Ramos (cell line): ENCODE measurements around the gene TMEM61.
"Not testable (repeated sequence)": the region's sequence is repeated elsewhere in the genome, so short reads cannot be mapped to it uniquely, and the experiment has no call there.

Experiments
- in situ Hi-C: fragments of 300-500 bp; cut with MboI; formaldehyde crosslinking; loops from one replicate; pipeline ENCODE4 v1.14.3; 2022; ENCODE audit warnings: low sequenced_read_pairs; ENCODE audit not compliant: unreplicated experiment

Gene TMEM61

GRCh38 chr1:54956726-54957125, 23.7 kb upstream of the TMEM61 start:
- in situ Hi-C loops = no loop called here

GRCh38 chr1:54959241-54959640, 21.2 kb upstream of the TMEM61 start:
- in situ Hi-C loops = no loop called here

DNA sequence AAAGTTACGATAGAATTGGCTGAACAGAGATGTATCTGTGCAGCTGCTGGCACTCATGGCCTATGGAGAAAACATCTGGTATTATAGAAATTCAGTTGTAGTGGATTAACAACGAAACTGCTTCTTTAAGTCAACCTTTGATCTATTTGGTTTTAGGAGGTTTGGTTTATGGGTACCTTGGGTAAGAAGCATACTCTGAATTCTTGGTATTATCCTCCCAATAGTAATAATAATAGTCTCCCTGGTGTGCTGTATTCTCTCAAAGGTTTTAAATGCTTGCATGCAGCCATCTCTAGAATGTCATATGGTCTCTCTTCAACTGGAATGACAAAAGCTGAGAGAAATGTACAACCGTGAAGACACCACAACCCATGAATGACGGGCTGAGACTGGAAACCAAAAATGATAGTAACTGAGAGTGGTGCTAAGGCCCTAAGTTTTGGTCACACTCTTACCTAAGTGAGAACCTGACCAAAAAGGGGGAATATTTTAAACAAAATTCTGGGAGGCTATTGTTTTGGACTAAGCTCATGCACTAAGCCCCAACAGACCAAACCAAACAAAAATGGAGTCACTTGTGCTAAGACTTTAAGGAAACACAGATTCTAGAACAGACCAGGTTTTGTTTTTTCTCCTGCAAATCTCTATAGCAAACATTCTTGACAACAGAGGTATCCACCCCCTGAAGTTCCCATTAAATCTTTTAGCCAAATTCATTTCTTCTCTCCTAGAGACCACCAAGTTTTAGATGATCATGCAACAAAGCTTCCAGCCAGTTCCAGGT, 17.6 kb upstream of the TMEM61 start:
- in situ Hi-C loops = no loop called here

- in situ Hi-C loops = not testable (repeated sequence)
These were observed 16.6 kb upstream of the TMEM61 start for GRCh38 chr1:54963829-54964228.

DNA sequence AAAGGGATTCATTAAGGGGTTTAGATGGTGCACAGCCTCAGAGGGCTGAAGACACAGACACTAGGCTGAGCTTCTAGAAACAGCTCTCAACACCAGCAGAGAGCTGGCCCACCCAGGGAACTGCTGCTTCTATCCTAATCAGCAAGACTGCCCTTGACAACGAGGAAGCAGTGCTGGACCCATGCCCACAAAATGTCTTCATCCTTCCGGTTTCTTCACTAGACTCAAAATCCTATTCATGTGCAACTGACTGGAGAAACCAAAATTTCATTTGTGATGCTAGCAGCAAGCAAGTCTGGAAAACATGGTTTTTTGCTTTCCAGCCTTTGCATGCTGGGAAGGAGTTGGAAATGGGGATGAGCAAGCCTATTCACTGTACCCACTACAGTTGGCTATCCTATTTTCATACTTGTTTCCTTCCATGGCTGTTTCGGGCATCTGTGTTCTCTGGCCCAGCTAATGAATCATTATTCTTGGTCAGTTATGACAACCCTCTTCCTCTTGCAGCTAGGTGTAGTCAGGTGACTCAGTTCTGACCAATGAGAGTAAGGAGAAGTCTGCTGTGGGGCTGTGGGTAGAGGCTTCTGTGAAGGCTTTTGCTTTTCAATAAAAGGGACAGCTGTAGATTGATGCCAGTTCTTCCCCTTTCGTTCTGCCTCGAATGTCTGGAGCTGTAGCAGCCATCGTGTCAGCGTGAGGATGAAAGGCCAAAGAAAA, 14.6 kb upstream of the TMEM61 start:
- in situ Hi-C loops = no loop called here

GRCh38 chr1:54967372-54967771, 13.1 kb upstream of the TMEM61 start:
- in situ Hi-C loops = no loop called here

- in situ Hi-C loops = no loop called here
These were observed 11.9 kb upstream of the TMEM61 start for GRCh38 chr1:54968551-54968950.

DNA sequence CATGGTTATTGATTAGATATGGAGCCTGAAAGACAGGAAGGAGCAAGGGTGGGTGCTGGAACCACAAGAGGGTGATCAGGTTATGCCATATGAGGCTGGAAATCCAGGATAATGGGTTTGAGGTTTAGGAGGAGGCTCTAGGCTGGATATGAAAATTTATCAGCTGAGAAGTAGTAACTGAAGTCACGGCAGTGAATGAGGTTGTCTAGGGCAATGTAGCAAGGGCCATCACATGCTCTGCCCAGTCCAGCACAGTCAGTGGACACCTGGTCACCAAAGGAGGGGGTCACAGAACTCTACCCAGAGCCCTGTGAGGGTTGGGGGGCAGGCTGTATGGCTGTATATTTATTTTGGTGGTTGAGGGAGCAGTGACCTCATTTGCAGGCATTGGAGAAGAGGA, 10.5 kb upstream of the TMEM61 start:
- in situ Hi-C loops = no loop called here

DNA sequence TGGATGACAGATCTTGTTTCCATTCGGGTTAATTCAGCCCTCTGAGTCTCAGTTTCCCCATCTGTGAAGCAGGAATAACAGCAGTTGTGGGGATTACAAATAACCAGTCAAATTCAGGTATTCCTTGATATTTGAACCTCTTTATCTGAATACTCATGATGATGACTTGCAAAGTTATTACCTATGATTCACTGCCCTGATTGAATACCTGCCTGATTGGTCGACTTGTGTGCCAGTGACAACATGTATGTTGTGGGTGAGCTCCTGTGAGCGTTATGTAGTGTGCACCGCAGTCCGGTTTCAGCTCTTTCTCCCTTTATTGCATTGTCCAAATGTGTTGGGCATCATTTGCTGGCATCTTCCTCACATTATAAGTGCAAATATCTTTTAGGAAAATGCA, 9.5 kb upstream of the TMEM61 start:
- in situ Hi-C loops = no loop called here

DNA sequence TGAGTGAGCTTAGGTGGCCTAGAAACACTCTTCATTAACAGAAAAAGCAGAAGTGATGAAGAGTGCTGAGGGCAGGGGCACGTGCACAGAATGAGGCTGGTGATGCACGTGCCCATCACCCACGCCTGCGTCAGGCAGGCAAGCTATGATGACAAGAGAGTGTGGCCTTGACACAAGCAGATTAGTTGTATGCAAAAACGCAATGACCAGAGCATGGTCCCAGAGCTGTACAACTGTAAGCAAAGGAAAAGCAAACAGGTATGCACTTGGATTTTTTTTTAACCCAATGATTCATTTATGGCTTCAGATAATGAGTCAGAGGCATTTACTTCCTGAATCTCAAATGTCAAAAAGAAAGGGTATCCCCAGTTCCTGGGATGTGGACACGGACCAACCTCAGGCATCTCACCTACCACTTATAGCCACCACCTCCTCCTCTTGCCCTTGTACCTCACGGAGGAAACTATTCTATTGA, 9.1 kb upstream of the TMEM61 start:
- in situ Hi-C loops = no loop called here

GRCh38 chr1:54972436-54972835, 8.0 kb upstream of the TMEM61 start:
- in situ Hi-C loops = no loop called here

DNA sequence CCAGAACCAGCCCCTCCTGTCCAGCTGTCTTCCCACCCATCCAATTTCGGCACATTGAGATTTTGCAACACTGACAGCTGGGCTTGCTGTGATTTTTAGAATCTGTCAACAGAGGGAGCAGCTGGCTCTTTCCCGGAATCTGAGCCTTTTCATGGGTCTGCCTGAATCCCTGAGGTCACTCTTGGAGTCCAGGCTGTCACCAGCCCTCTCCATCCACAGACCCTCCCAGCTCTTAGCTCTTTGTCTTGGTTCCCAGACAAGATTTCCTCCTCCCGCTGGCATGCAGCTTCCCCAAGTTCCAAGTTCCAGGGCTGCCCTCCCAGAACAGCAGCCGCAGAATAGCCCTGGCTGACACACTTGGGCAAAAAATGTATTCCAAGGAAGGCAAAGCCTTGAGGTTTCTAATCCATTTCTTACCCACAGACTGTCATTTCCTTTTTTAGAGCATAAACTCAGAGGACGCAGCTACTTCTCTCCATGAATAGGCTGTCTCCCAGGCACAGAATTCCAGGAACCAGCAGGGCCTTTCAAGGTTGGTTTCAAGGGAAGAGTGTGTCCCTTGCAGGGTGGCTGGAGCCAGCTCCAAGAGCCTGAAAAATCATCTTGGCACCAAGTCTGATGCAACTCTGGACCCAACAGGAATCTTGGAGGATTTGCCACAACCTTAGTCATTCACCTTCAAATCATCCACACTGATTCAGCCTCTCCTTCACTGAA, 7.1 kb upstream of the TMEM61 start:
- in situ Hi-C loops = no loop called here

DNA sequence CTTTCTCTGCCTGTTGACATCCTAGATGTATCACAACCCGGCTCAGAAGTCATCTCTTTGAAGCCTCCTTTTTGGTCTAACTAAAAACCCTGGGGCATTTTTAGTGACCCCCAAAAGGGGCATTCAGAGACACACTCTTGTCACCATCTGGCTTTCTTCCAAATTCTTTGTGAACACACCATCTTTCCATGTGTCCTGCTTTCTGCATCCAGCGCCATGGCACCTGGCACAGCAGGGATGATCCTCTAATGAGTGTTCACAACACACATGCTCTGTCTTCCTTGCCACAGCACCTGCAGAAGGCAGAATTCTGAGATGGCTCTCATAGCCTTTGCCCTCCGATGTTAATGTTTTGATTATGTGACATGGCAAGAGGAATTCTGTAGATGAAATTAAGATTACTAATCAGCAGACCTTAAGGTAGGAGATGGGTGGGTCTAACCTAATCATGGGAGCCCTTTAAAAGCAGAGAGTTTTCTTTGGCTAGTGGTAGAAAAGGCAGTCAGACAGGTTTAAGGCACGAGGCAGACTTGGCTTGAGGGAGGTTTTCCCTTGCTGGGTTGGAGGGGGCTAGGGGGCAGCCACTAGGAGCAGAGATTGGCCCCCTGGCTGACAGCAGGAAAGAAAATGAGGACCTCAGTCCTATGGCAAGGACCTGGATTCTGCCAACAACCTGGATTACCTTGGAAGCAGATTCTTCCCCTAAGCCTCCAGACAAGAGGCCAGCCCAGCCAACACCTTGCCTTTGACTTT, 4.9 kb upstream of the TMEM61 start:
- in situ Hi-C loops = no loop called here

DNA sequence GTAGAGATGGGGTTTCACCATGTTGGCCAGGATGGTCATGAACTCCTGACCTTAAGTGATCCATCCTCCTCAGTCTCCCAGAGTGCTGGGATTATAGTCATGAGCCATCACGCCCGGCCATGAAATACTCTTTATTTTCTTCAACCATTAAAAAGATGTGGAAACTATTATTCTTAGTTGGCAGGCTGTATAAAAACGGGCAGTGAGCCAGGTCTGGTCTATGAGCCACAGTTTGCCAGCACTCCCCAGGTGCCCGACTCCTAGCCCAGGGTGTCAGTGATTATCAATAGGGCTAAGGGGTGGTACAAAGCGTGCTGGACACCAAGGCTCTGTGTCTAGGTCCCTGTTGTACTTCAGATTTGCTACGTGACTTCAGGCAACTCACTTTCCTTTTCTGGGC, 3.7 kb upstream of the TMEM61 start:
- in situ Hi-C loops = no loop called here

GRCh38 chr1:54977533-54978297, 2.7 kb upstream of the TMEM61 start:
- in situ Hi-C loops = no loop called here

GRCh38 chr1:54978528-54979326, 1.7 kb upstream of the TMEM61 start:
- in situ Hi-C loops = no loop called here

GRCh38 chr1:54979327-54979891, 1.0 kb upstream of the TMEM61 start:
- in situ Hi-C loops = no loop called here

DNA sequence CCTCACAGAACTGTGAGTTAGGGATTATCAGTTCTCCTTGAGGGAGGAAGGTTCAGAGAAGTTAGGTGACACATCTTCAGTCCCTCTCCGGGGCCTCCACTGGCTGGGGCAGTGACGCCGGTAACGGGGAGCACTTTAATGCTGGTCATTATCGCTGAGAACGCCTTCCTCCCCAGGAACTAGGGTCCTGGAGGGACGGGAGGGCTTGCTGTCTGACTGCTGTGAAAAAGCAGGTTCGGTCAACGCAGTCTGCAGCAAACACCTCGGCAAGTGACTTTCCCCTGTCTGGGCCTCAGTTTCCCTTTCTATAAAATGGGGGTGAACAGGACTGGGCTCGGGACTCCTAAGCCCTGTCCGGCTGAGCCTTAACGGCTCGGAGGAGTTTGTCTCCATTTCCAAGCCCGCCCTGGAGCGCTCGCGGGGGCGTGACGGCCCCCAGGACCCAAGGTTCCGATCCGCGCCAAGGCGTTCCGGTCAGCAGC, 341 bp upstream of the TMEM61 start:
- in situ Hi-C loops = no loop called here
